GM12892 (cell line): ENCODE measurements around the gene UCP3.

ENCODE experiments used
- DNase-seq: peaks from one replicate; pipeline ENCODE4 v3.0.0; 2011; ENCODE audit not compliant: insufficient read length
- FAIRE-seq: peaks from 2 replicates; lab custom pipeline; 2011; peaks lifted over from hg19 to GRCh38; lab: Jason Lieb, UNC
- POLR2A ChIP-seq: IDR thresholded peaks from 2 replicates; pipeline ENCODE4 v1.6.1; 2011; ENCODE audit warnings: low read depth, low read length, control low read depth
- POLR2AphosphoS5 ChIP-seq: IDR thresholded peaks from 2 replicates; pipeline ENCODE4 v1.6.1; 2011; ENCODE audit warnings: low read depth, low read length, control low read depth
- TAF1 ChIP-seq: IDR thresholded peaks from 2 replicates; pipeline ENCODE4 v1.6.1; 2011; ENCODE audit warnings: low read depth, mild to moderate bottlenecking, control low read depth, low read length, borderline replicate concordance

UCP3 gene

GRCh38 chr11:73956876-73957653, 51.8 kb downstream of the UCP3 start:
- DNase-seq = no peak
- TF ChIP-seq TAF1 (no peak), POLR2A (no peak), POLR2AphosphoS5 (no peak)
- no peak for FAIRE-seq

DNA sequence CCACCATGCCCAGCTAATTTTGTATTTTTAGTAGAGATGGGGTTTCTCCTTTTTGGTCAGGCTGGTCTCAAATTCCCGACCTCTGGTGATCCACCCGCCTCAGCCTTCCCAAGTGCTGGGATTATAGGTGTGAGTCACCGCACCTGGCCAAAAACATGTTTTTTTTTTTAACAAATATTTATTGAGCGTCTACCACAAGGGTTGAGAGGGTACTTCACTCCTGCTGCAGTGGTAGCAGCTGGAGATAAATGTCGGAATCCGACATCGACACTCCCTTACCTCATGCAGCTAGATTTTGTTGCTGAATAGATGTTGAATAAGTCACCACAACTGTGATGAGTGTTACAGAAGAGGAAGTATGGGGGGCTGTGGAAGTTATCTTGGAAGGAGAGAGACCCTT, 57.1 kb downstream of the UCP3 start:
- no peak for FAIRE-seq
- no peak for DNase-seq
- TF ChIP-seq POLR2AphosphoS5 = no peak
- no peak for TF ChIP-seq POLR2A
- TF ChIP-seq TAF1 = no peak

- TF ChIP-seq POLR2AphosphoS5 (no peak), POLR2A (no peak), TAF1 (no peak)
- peak; percentile 91 for FAIRE-seq
Observed at GRCh38 chr11:73950869-73951710, 57.8 kb downstream of the UCP3 start, which contains the start of gene DNAJB13. Gene DNAJB13, plus strand, starts transcription at chr11:73951026. Its CDS starts 44 bp downstream, at chr11:73951070.

More at GRCh38 chr11:73950869-73951710, 57.8 kb downstream of the UCP3 start, which contains the start of gene DNAJB13:
- DNase-seq = peak; percentile 69
